ENCODE results near the gene ATP8A2. TPM values are rescaled to one million over a fixed set of nuclear protein-coding genes. Genes with fewer than 3 reads are reported as not detected.

Gene ATP8A2
- polyA plus RNA-seq, 3 donors from 2014 or later, result 0.20 to 0.38 TPM; not detected in 1

DNA sequence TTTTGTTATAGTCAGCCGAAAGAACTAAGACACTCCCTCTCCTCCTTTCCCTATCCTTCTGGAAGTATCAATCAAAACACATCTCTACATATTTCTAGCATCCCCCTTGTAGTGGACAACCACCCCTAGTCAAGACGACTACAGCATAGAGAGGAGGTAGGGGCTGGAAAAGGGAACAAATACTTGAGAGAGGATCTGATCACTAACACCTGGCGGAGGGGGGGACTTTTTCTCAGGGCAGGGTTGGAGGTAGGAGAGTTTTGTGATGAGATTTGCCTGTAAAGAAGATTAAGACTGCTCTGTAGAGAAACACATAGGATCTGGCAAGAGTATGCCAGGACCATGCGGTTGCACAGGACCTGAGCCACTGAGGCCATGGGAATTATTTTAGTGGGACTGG lies 471.9 kb downstream of the ATP8A2 start:
- Mint-ChIP-seq H3K36me3 (peaks cover 0 to 4% (median 3%) of the 10 kb centered on the region in 3 donors), H3K4me1 (peaks cover 26 to 29% of the 10 kb centered on the region in 2 donors), H3K9me3 (peaks cover 0 to 1% (median 0%) of the 10 kb centered on the region in 6 donors), H3K27me3 (ENCODE audit: low read depth in 3 of 3) (peaks cover 2 to 6% (median 3%) of the 10 kb centered on the region in 3 donors), H3K27ac (peak overlapping the region in 1 of 6 donors; percentile 1), H3K4me3 (no peak overlapping the region)
- DNase-seq, result no peak

DNA sequence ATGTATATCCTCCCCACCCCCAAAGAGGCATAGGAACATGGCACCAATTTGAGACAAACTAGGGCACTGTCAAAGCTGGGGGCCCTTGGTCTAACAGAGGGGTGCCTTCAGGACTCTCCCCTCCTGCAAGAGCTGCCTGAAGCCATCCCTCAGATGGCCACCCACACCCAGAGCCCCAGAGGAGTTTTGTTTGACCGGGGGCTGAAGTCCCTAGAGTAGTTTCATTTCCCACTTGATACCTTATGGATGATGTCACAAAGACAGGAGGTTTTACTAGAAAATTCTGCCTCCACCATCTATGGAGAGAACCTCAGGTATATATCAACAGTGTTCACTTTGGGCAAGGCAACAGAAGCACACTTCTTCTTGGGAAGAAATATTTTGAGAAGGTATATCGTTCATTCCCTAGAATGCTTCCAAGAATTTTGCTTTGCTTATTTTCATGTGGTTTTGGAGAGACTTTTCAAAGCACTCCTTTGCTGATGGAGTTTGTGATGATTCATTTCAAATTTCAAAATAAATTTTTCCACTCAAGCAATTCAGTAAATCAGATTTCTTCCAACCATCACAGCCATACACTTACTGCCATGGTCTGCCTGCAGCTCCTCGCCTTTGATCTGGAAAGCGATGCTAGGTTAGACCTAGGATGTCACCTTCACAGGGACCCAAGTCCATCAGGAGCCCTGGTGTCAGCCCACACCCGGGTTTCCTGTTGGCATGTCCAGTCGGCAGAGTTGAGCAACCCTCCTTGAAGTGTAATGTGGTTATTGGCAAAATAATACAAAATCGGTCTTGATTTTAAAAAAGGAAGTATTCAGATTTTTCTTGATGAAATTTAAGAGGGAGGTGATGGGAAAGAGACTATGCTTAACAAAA lies 473.0 kb downstream of the ATP8A2 start:
- Mint-ChIP-seq H3K27ac (no peak overlapping the region), H3K4me1 (peaks cover 31 to 34% of the 10 kb centered on the region in 2 donors), H3K36me3 (peaks cover 0 to 4% (median 3%) of the 10 kb centered on the region in 3 donors), H3K27me3 (ENCODE audit: low read depth in 3 of 3) (peaks cover 3 to 6% (median 4%) of the 10 kb centered on the region in 3 donors), H3K4me3 (no peak overlapping the region), H3K9me3 (peaks cover 0 to 1% (median 0%) of the 10 kb centered on the region in 6 donors)
- DNase-seq, result no peak

DNA sequence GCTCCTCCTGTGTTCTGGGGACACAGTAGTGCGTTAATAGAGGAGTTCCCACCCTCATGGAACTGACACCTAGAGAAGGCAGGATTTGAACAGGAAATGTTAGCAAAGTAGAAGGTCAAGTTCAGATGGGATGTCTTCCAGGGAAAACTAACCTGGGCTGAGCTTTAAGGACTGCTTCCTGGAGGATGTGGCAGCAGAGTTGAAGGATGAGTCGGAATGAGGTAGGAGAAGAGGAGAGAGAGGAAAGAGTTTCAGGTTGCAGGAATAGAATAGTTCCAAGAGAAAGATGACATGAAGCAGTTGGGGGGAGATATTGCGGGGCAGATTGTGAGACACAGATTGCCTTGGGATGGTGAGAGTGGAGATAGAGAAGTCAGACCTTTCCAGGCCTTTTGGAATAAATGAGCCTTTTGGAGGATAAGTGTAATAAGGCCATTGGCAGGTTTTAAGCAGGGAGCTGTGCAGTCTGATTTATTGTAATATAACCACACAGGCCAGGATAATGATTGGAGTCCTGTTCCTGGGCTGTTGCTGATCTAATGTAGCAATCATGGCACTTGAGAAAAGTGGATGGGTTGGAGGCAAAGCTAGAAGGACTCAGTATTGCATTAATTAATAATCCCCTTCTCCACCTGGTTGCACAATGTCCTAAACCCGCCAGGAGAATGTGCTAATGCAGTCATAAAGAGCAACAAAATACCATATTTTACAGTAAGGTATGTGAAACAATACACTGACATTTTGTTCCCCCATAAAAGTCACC lies 474.6 kb downstream of the ATP8A2 start:
- Mint-ChIP-seq H3K9me3 (peaks cover 0 to 1% (median 0%) of the 10 kb centered on the region in 6 donors), H3K4me1 (peaks cover 31 to 34% of the 10 kb centered on the region in 2 donors), H3K36me3 (peaks cover 0 to 4% (median 3%) of the 10 kb centered on the region in 3 donors), H3K4me3 (peak overlapping the region; percentile 44 to 71 (median 63)), H3K27me3 (ENCODE audit: low read depth in 3 of 3) (peaks cover 3 to 5% (median 3%) of the 10 kb centered on the region in 3 donors), H3K27ac (peak overlapping the region; percentile 61 to 85 (median 77))
- DNase-seq, result no peak

DNA sequence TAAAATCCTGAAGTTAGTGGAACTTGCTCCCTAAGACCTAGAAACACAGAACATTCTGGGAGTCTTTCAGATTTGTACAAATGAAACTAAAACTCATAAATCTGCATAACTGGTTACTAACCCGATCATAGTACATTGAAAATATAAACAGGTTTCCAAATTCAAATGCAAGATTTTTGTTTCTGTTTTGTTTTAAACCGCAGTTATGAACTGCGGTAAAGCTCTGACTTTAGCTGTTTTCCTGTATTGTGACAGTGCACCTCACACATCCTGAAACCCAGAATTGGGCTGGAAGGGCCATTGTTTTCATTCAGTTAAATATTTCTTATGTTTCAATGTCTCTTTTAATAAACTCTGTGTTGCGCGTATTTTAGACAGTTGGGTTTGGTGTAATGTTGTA lies 475.4 kb downstream of the ATP8A2 start:
- Mint-ChIP-seq H3K9me3 (peaks cover 0 to 1% (median 0%) of the 10 kb centered on the region in 6 donors), H3K4me1 (peaks cover 31 to 34% of the 10 kb centered on the region in 2 donors), H3K4me3 (peak overlapping the region; percentile 44 to 71 (median 63)), H3K27ac (peak overlapping the region; percentile 61 to 85 (median 80)), H3K36me3 (peaks cover 0 to 1% (median under 1%) of the 10 kb centered on the region in 3 donors), H3K27me3 (ENCODE audit: low read depth in 3 of 3) (peaks cover 0 to 5% (median 3%) of the 10 kb centered on the region in 3 donors)
- peak; percentile 41 to 46 (median 45) for DNase-seq

DNA sequence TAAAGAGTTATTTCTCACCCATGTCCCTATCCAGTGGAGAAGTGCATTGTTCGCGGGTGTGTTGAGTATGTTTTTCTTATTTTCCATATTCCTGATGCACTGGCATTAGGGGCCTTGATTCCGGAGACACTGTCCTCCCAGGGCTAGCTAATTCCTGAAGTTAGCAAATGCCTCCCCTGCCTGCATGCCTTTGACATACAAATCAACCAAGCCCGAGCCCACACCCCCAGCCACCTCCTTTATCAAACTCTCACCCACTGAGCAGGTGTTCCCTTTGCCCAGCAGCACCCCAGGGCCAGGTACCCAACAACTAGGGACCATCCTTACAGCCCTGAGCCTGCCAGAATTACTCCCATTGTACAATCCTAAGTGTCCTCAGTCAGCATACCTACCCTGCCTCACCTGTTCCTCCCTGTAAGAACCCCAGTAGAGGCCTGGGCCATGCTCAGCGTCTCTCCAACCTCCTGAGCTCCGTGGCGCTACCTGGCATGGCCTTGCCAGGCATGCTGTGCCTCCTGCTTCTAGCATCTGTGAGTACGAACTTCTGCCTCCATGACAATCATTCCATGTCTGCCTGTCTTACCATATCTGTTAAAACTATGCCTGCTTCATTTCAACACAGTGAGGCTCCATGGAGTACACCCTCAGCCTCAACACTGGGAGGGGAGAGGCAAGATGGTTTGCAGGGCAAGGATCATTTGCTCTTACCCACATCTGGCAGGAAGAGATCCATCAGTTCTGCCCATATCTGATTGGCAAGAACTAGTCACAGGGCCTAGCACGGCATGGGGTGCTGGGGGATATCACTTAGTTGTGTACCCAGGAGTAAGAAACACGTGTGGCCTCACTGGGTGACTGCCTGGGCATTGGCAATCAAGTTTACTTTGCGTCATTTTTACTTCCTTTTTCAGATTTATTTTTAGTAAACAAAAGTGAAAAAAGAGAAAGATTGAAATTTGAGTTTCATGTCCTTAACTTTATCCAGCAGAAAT lies 476.2 kb downstream of the ATP8A2 start:
- peak overlapping the region; percentile 61 to 85 (median 80) for H3K27ac Mint-ChIP-seq
- DNase-seq, result no peak
- peak overlapping the region; percentile 44 to 71 (median 63) for H3K4me3 Mint-ChIP-seq
- peaks cover 31 to 34% of the 10 kb centered on the region in 2 donors for H3K4me1 Mint-ChIP-seq
- peaks cover 0 to 1% (median 0%) of the 10 kb centered on the region in 6 donors for H3K9me3 Mint-ChIP-seq
- H3K36me3 Mint-ChIP-seq, result no peaks in the 10 kb centered on the region
- H3K27me3 Mint-ChIP-seq (ENCODE audit: low read depth in 3 of 3), result peaks cover 0 to 5% (median 3%) of the 10 kb centered on the region in 3 donors

DNA sequence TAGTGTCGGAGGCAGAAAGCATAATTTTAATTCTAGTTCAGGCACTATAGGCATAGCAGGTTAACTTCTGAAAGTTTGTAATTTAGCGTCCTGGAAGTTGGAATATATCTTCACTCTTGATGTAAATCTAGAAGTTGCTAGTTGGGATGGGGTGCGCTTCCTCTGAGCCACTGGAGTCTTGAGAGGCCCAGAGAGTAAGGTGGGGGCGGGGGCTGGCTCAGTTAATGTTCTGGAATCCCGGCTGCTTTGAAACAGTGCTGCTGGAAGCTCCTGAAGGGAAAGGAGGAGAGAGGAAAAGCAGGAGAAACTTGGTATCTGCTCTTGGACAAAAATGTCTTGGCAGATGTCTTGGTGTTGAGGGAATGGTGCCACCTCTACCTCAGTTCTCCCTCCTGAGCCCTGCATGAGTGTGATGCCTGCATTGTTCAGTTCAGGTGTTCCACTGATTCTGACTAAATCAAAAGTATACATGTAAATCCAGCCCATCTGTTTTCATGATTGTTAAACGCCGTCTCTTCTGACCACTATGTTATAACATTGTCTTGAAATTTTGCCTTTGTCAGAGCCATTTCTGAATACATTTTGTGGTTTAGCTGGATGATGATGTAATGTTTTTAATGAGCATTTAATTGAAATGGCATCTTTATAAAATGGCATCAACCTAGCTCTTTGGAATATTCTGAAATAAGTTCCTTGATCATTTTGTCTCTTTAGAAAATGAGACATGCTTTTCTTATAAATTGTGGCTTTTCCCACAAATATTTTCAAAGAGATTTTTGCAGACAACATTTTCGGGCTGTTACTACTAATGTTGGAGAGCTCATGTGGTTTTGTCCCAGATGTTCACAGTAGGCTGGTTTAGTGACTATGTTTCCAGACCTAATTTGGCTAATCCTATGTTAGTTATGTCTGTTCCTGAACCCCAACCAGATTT lies 477.3 kb downstream of the ATP8A2 start:
- Mint-ChIP-seq H3K36me3 (no peaks in the 10 kb centered on the region), H3K4me1 (peaks cover 31 to 34% of the 10 kb centered on the region in 2 donors), H3K27me3 (ENCODE audit: low read depth in 3 of 3) (peaks cover 0 to 3% (median 3%) of the 10 kb centered on the region in 3 donors), H3K27ac (peak overlapping the region in 3 of 6 donors; percentile 17 to 34 (median 21)), H3K4me3 (no peak overlapping the region), H3K9me3 (no peaks in the 10 kb centered on the region)
- DNase-seq, result no peak

DNA sequence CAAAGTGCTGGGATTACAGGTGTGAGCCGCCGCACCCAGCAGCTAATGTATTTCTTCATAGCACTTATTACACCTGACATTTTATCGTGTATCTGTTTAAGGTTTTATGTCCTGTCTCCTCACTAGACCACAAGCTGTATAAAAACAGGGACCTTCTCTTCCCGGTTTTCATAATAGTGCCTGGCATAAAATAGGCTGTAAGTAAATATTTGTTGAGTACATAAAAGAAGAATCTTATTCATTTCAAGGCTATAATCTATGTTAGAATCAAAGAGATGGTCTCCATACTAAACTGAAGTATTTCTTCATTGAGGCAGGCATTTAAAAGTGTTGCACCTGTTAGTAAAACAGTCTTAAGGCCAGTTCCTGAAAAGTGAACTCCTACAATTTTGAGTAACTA lies 486.1 kb downstream of the ATP8A2 start:
- H3K4me1 Mint-ChIP-seq, result no peaks in the 10 kb centered on the region

DNA sequence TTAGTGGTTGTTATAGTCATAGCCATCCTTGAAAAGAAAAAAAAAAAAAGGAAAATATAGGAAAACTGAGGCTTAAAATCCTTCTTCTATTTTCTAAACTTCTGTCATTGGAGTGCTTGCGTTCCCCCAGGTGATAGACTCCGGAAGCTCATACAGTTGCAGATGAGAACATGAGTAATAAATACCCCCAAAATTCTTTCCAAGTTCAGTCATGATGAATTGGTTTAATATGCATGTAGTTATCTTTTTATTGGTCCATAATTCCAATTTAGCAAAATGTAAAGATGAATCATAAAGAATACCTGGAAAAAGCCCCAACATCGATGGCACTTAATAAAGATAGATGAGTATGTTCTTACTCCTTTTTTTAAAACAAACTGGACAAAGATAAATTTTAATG lies 487.8 kb downstream of the ATP8A2 start:
- Mint-ChIP-seq H3K27me3 (ENCODE audit: low read depth in 3 of 3) (peaks cover 0 to 2% (median 0%) of the 10 kb centered on the region in 3 donors), H3K4me3 (no peak overlapping the region), H3K4me1 (no peaks in the 10 kb centered on the region), H3K27ac (no peak overlapping the region), H3K9me3 (no peaks in the 10 kb centered on the region), H3K36me3 (peaks cover 3 to 10% (median 4%) of the 10 kb centered on the region in 3 donors)
- no peak for DNase-seq

More for the DNA sequence above, 486.1 kb downstream of the ATP8A2 start:
- H3K27me3 Mint-ChIP-seq (ENCODE audit: low read depth in 3 of 3), result peaks cover 0 to 2% (median 0%) of the 10 kb centered on the region in 3 donors
- no peak overlapping the region for H3K4me3 Mint-ChIP-seq
- DNase-seq, result no peak
- no peaks in the 10 kb centered on the region for H3K9me3 Mint-ChIP-seq
- H3K27ac Mint-ChIP-seq, result no peak overlapping the region
- peaks cover 0 to 7% (median 4%) of the 10 kb centered on the region in 3 donors for H3K36me3 Mint-ChIP-seq

DNA sequence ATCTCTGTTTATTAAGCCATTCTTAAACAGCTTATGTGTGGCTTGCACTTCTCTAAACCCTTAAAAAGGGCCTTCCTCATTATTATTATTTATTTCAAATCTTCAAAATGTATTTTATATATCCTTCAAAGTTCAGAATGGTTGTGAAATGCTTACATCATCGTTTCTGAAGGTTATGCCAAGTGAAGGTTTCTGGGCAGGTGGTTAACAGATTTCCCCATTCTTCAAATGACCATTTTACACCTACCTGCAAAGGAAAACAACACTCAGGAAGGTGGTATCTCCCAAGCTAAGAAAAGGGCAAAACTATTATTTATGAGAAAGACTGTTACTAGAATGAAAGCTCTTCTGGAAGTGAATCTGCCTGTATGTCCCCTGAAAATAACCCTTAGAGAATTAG lies 488.5 kb downstream of the ATP8A2 start:
- Mint-ChIP-seq H3K27me3 (ENCODE audit: low read depth in 3 of 3) (peaks cover 0 to 2% (median 0%) of the 10 kb centered on the region in 3 donors), H3K27ac (no peak overlapping the region), H3K4me1 (no peaks in the 10 kb centered on the region), H3K36me3 (peaks cover 3 to 8% (median 4%) of the 10 kb centered on the region in 3 donors), H3K4me3 (no peak overlapping the region), H3K9me3 (no peaks in the 10 kb centered on the region)
- DNase-seq, result no peak

DNA sequence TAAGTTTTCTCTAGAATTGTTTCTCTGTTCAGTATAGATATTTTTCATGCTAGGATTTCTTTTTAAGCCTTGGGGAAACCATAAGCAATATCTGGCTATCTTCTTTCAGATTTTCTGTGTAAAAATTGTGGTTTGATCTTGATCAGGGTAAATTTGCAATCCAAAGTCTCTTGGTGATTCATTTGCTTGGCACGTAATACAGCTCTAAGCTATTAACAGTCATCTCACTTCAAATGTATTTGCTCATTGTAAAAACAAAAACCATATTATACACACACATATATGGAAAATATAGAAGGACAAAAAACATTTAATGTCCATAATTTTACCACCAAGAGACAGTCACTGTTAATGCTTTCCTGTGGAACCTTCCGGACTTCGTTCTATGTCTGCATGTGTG lies 489.1 kb downstream of the ATP8A2 start:
- Mint-ChIP-seq H3K27ac (no peak overlapping the region), H3K4me3 (no peak overlapping the region), H3K36me3 (peaks cover 3 to 8% (median 4%) of the 10 kb centered on the region in 3 donors), H3K4me1 (no peaks in the 10 kb centered on the region), H3K9me3 (no peaks in the 10 kb centered on the region), H3K27me3 (ENCODE audit: low read depth in 3 of 3) (peaks cover 0 to 2% (median 0%) of the 10 kb centered on the region in 3 donors)
- DNase-seq, result no peak

DNA sequence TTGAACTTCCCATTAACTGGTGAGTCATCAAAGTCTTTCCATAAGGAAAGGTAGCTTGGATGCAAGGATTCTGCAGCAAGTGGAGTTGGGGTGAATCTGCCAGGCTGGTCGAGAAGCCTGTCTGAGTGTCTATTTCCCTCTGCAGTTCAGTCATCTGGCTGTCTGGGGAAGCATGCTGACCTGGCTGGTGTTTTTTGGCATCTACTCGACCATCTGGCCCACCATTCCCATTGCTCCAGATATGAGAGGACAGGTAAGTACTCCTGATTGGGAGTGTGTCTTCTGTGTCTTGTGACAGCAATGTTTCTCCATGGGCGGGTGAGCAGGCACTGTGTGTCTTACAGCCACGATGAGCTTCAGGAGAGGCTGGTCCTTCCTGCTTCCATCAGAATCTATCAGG lies 490.4 kb downstream of the ATP8A2 start:
- H3K27me3 Mint-ChIP-seq (ENCODE audit: low read depth in 3 of 3), result peaks cover 0 to 5% (median under 1%) of the 10 kb centered on the region in 3 donors
- no peak overlapping the region for H3K4me3 Mint-ChIP-seq
- H3K9me3 Mint-ChIP-seq, result no peaks in the 10 kb centered on the region
- H3K27ac Mint-ChIP-seq, result no peak overlapping the region
- H3K36me3 Mint-ChIP-seq, result peaks cover 3 to 8% (median 4%) of the 10 kb centered on the region in 3 donors
- H3K4me1 Mint-ChIP-seq, result no peaks in the 10 kb centered on the region
- no peak for DNase-seq

DNA sequence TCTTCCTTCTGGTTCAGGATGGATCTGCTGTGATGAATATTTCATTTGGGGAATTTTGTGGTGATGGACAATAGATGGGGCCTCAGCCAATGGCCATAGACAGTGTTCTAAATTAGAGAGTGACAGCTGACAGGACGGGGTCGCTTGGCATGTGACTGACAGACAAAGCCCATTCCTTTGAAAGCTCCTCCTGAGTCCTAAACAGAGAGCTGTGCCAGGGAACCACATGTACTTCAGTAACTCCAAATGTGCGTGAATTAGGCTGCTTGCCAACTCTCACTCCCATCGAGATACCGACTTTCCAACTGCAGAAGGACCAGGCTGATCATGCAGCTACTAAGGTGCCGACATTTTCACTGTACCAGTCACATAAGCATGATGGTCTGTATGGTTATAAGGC lies 492.3 kb downstream of the ATP8A2 start:
- H3K4me1 Mint-ChIP-seq, result no peaks in the 10 kb centered on the region
- no peaks in the 10 kb centered on the region for H3K9me3 Mint-ChIP-seq
- peaks cover 3 to 8% (median 4%) of the 10 kb centered on the region in 3 donors for H3K36me3 Mint-ChIP-seq
- H3K27ac Mint-ChIP-seq, result no peak overlapping the region
- no peak overlapping the region for H3K4me3 Mint-ChIP-seq
- peaks cover 0 to 4% (median 2%) of the 10 kb centered on the region in 3 donors for H3K27me3 Mint-ChIP-seq (ENCODE audit: low read depth in 3 of 3)
- DNase-seq, result no peak

Data from immature natural killer cell (primary cell).